BLaER1 (cell line): Measurements from ENCODE around the gene CYB5D1.
"Not testable (repeated sequence)": the region's sequence is repeated elsewhere in the genome, so short reads cannot be mapped to it uniquely, and the experiment has no call there.

Experiments used
- H3K27ac ChIP-seq: shearing (Covaris generic); formaldehyde crosslinking; 2 replicates; pipeline ENCODE4 v1.8.1; 2022
- H3K27me3 ChIP-seq: shearing (Covaris generic); formaldehyde crosslinking; 2 replicates; pipeline ENCODE4 v1.8.1; 2022
- H3K36me3 ChIP-seq: shearing (Covaris generic); formaldehyde crosslinking; 2 replicates; pipeline ENCODE4 v1.8.1; 2022
- H3K4me1 ChIP-seq: shearing (Covaris generic); formaldehyde crosslinking; 2 replicates; pipeline ENCODE4 v1.8.1; 2022
- H3K4me2 ChIP-seq: shearing (Covaris generic); formaldehyde crosslinking; 2 replicates; pipeline ENCODE4 v1.8.1; 2022
- H3K4me3 ChIP-seq: shearing (Covaris generic); formaldehyde crosslinking; 2 replicates; pipeline ENCODE4 v1.8.1; 2022
- H3K9ac ChIP-seq: shearing (Covaris generic); formaldehyde crosslinking; 2 replicates; pipeline ENCODE4 v1.8.1; 2022
- H3K9me3 ChIP-seq: shearing (Covaris generic); formaldehyde crosslinking; 2 replicates; pipeline ENCODE4 v1.8.1; 2022
- H4K20me1 ChIP-seq: shearing (Covaris generic); formaldehyde crosslinking; 2 replicates; pipeline ENCODE4 v1.8.1; 2022
- Cebpa-rat ChIP-seq: shearing (Covaris generic); IDR thresholded peaks from 2 replicates; pipeline ENCODE4 v1.8.1; 2022

Gene CYB5D1

GRCh38 chr17:7856011-7856810 is 1.6 kb upstream of the CYB5D1 start:
- H3K4me1 ChIP-seq: peaks cover 48% of the 10 kb centered on the region
- peak overlapping the region; percentile 100 for H3K4me2 ChIP-seq
- no peak for TF ChIP-seq Cebpa-rat
- H3K4me3 ChIP-seq: peak overlapping the region; percentile 77
- no peaks in the 10 kb centered on the region for H3K9me3 ChIP-seq
- peak overlapping the region; percentile 97 for H3K9ac ChIP-seq
- no peaks in the 10 kb centered on the region for H3K27me3 ChIP-seq
- H3K27ac ChIP-seq: peak overlapping the region; percentile 98
- H4K20me1 ChIP-seq: peaks cover 33% of the 10 kb centered on the region
- peaks cover 64% of the 10 kb centered on the region for H3K36me3 ChIP-seq

DNA sequence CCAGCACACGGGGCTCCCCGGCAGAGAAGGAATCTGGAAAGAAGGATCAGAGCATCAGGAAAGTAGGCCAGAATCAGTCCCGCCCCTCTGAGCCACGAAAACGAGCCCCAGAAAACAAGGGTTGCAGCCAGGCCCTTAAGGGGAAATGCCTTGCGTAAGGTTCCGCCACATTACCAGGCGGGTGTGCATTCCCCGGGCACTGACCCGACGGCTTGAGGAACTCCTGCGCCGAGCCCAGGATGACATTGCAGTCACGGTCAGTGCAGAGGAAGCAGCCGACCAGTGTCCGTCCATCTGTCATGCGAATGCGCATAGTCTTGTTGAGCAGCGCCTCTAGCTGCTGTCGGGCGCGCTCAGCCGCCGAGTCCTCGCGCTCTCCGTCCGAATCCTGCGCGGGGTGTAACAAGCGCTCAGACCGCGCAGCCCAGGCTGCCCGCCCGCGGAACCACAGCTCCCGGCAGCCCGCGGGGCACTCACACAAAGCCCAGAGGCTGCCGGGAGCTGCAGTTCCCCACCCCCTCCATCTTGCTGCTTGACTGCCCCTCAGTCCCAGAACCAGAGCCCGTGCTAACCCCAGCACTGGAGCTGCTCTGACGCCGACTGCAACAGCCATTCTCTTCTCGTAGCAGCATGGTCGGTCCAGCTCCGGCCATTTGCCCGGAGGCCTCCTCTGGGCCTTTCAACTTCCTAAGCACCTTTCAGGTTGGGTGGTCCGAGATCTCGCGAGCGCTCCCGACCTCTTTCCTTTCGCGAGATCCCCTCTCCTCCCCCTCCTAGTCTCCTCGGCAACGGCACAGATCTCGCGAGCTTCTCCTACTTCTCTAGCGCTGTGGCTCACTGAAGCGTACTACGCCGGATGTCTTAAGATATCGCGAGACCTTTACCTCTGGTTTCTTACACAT is 741 bp upstream of the CYB5D1 start, which contains the start of gene NAA38:
Gene NAA38, minus strand, starts transcription at position 749 of the 902 bp plus-strand sequence. Its CDS starts 96 bp downstream, at position 653.
- Histone ChIP-seq H3K36me3 (peaks cover 64% of the 10 kb centered on the region), H3K9ac (peak within 1 kb of the TSS; percentile 97), H3K9me3 (no peaks in the 10 kb centered on the region), H3K4me1 (peaks cover 40% of the 10 kb centered on the region), H3K4me2 (peak within 1 kb of the TSS; percentile 100), H3K27me3 (no peaks in the 10 kb centered on the region), H4K20me1 (peaks cover 25% of the 10 kb centered on the region), H3K27ac (peak within 1 kb of the TSS; percentile 98), H3K4me3 (peak within 1 kb of the TSS; percentile 77)
- TF ChIP-seq Cebpa-rat: no peak; the same call in 1 of the 2 replicates

GRCh38 chr17:7858522-7858810 is 663 bp downstream of the CYB5D1 start:
- Histone ChIP-seq H3K4me3 (peak overlapping the region; percentile 77), H3K4me2 (peak overlapping the region; percentile 100), H3K36me3 (peaks cover 55% of the 10 kb centered on the region), H3K27ac (peak overlapping the region; percentile 98), H3K9me3 (no peaks in the 10 kb centered on the region), H3K27me3 (no peaks in the 10 kb centered on the region), H4K20me1 (peaks cover 16% of the 10 kb centered on the region), H3K9ac (peak overlapping the region; percentile 97), H3K4me1 (peaks cover 34% of the 10 kb centered on the region)
- no peak for TF ChIP-seq Cebpa-rat

DNA sequence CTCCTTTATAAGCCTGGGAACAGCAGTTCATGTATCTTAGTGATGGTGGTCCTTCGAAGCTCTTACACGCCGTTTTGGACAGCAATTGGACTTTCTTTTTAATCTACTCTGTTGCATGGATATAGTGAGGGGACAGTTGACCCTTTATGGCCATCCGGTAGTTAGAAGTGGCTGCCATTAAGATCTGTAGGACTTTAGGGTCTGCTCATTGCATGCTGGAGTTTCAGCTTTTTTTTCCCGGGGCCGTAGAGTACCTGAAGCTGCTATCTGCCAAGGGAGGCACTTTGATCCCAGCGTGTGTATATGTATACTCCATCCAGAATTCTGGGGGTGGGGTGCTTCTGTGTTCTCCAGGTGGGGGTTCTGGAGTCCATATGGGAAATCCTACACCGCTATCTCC is 1.2 kb downstream of the CYB5D1 start:
- peak overlapping the region; percentile 100 for H3K4me2 ChIP-seq
- H3K9me3 ChIP-seq: no peaks in the 10 kb centered on the region
- no peak for TF ChIP-seq Cebpa-rat
- H3K27me3 ChIP-seq: no peaks in the 10 kb centered on the region
- H3K4me3 ChIP-seq: no peak overlapping the region
- peaks cover 34% of the 10 kb centered on the region for H3K4me1 ChIP-seq
- H3K36me3 ChIP-seq: peaks cover 54% of the 10 kb centered on the region
- peaks cover 12% of the 10 kb centered on the region; the same call in 1 of the 2 replicates for H4K20me1 ChIP-seq
- H3K9ac ChIP-seq: peak overlapping the region; percentile 97
- H3K27ac ChIP-seq: peak overlapping the region; percentile 98; the same call in 1 of the 2 replicates

GRCh38 chr17:7862692-7863437 is 5.1 kb downstream of the CYB5D1 start:
- no peak overlapping the region for H3K4me3 ChIP-seq
- H4K20me1 ChIP-seq: 0 out of 2 replicates have a peak, but pooled peaks cover 5% of the 10 kb centered on the region
- no peak overlapping the region for H3K9ac ChIP-seq
- peaks cover 62% of the 10 kb centered on the region for H3K36me3 ChIP-seq
- no peak overlapping the region for H3K27ac ChIP-seq
- H3K4me1 ChIP-seq: peaks cover 23% of the 10 kb centered on the region
- H3K4me2 ChIP-seq: no peak overlapping the region
- no peak for TF ChIP-seq Cebpa-rat
- H3K27me3 ChIP-seq: no peaks in the 10 kb centered on the region
- no peaks in the 10 kb centered on the region for H3K9me3 ChIP-seq

DNA sequence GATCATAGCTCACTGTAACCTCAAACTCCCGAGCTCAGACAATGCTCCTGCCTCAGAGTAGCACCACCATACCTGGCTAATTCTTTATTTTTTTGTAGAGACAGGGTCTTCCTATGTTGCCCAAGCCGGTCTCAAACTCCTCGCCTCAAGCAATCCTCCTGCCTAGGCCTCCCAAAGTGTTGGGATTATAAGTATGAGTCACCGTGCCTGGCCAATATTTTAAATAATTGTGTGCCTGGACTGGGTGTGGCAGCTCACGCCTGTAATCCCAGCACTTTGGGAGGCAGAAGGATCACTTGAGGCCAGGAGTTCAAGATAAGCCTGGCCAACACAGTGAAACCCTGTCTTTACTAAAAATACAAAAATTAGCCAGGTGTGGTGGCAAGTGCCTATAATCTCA is 6.6 kb downstream of the CYB5D1 start:
- peaks cover 23% of the 10 kb centered on the region for H3K4me1 ChIP-seq
- H3K4me2 ChIP-seq, H3K27me3 ChIP-seq, H4K20me1 ChIP-seq, H3K27ac ChIP-seq, H3K9me3 ChIP-seq, H3K4me3 ChIP-seq: not testable (repeated sequence)
- peak overlapping the region; percentile 26; the same call in 1 of the 2 replicates for H3K9ac ChIP-seq
- H3K36me3 ChIP-seq: peaks cover 59% of the 10 kb centered on the region

- Histone ChIP-seq H3K36me3 (peaks cover 51% of the 10 kb centered on the region), H3K9me3 (no peaks in the 10 kb centered on the region)
These were observed 7.3 kb downstream of the CYB5D1 start for GRCh38 chr17:7864995-7865650.

DNA sequence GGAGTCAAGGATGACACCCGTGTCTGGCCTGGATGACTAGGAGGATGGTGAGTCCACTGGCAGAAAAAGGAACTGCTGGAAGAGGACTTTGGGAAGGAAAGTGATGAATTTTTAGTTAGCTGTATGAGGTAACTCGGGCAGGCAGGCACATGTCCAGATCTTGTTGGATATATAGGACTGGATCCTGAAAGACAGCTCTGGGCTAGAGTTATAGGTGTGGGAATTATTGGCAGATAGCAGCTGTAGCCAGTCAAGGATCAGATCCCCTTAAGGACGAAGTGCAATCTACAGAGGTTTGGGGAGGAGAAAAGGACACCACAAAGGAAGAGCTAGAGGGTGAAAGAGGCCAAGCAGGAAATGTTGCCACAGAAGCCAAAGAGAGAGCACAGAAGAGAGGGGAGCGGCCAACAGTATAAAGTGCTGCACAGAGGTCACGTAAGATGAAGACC is 10.1 kb downstream of the CYB5D1 start:
- no peak overlapping the region for H3K27ac ChIP-seq
- H3K36me3 ChIP-seq: peaks cover 45% of the 10 kb centered on the region
- no peaks in the 10 kb centered on the region for H3K9me3 ChIP-seq
- H3K4me1 ChIP-seq: peaks cover 27% of the 10 kb centered on the region
- TF ChIP-seq Cebpa-rat: no peak
- no peaks in the 10 kb centered on the region for H3K27me3 ChIP-seq
- H4K20me1 ChIP-seq: 0 out of 2 replicates have a peak, but pooled peaks cover 5% of the 10 kb centered on the region
- no peak overlapping the region for H3K4me3 ChIP-seq
- H3K4me2 ChIP-seq: peak overlapping the region; percentile 59
- no peak overlapping the region; the same call in 1 of the 2 replicates for H3K9ac ChIP-seq

More at GRCh38 chr17:7864995-7865650, 7.3 kb downstream of the CYB5D1 start:
- peaks cover 27% of the 10 kb centered on the region for H3K4me1 ChIP-seq
- no peak for TF ChIP-seq Cebpa-rat
- no peak overlapping the region for H3K27ac ChIP-seq
- H3K4me3 ChIP-seq: no peak overlapping the region
- 0 out of 2 replicates have a peak, but pooled peaks cover 5% of the 10 kb centered on the region for H4K20me1 ChIP-seq
- no peak overlapping the region for H3K4me2 ChIP-seq
- H3K9ac ChIP-seq: no peak overlapping the region
- no peaks in the 10 kb centered on the region for H3K27me3 ChIP-seq

DNA sequence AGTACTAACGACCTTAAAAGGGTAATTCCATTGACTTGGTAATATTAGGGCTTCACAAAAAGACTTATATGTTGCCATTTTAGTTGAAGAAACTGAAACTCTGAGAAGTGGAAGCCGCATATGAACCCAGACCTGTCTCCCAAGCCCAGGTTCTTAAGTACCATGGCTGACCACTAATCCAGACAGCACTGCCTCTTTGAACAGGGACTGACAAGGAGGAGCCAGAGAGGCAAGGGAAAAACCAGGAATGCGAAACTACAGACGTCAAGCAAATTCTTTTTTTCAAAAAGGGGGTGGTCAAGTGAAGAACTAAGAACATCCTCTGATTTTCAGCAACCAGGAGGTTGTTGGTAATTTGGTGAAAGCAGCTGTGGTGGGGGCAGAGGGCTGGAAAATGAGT is 15.2 kb downstream of the CYB5D1 start:
- Histone ChIP-seq H4K20me1 (no peaks in the 10 kb centered on the region), H3K4me1 (peaks cover 21% of the 10 kb centered on the region), H3K27ac (no peak overlapping the region), H3K27me3 (no peaks in the 10 kb centered on the region), H3K4me2 (no peak overlapping the region), H3K9ac (no peak overlapping the region), H3K36me3 (peaks cover 38% of the 10 kb centered on the region), H3K9me3 (no peaks in the 10 kb centered on the region), H3K4me3 (no peak overlapping the region)
- no peak for TF ChIP-seq Cebpa-rat
